ENCODE data around the gene NAPEPLD.
A peak's percentile ranks its signal among the peaks of the same experiment; 100 is the strongest.
"Not testable (repeated sequence)": the region's sequence is repeated elsewhere in the genome, so short reads cannot be mapped to it uniquely, and the experiment has no call there.

NAPEPLD gene

GRCh38 chr7:103106005-103106702 lies 42.7 kb downstream of the NAPEPLD start:
- no peak for DNase-seq

- DNase-seq = no peak
These were observed 47.4 kb downstream of the NAPEPLD start for GRCh38 chr7:103101543-103101942.

GRCh38 chr7:103100348-103100747 lies 48.6 kb downstream of the NAPEPLD start:
- no peak for DNase-seq

- no peak for DNase-seq
These were observed 51.9 kb downstream of the NAPEPLD start for GRCh38 chr7:103097041-103097440.

- DNase-seq = not testable (repeated sequence)
These were observed 53.3 kb downstream of the NAPEPLD start for GRCh38 chr7:103095558-103095957.

GRCh38 chr7:103094102-103094501 lies 54.8 kb downstream of the NAPEPLD start:
- no peak for DNase-seq

- DNase-seq = no peak
These were observed 55.5 kb downstream of the NAPEPLD start for GRCh38 chr7:103093429-103093828.

GRCh38 chr7:103092321-103092720 lies 56.6 kb downstream of the NAPEPLD start:
- DNase-seq = not testable (repeated sequence)

- no peak for DNase-seq
These were observed 65.7 kb downstream of the NAPEPLD start for GRCh38 chr7:103083210-103083609.

GRCh38 chr7:103082497-103082896 lies 66.4 kb downstream of the NAPEPLD start:
- no peak for DNase-seq

- no peak for DNase-seq
These were observed 68.0 kb downstream of the NAPEPLD start for GRCh38 chr7:103080923-103081322.

- DNase-seq = no peak
These were observed 69.1 kb downstream of the NAPEPLD start for GRCh38 chr7:103079836-103080235.

- DNase-seq = not testable (repeated sequence)
These were observed 70.7 kb downstream of the NAPEPLD start for GRCh38 chr7:103078226-103078625.

- DNase-seq = no peak
These were observed 71.6 kb downstream of the NAPEPLD start for GRCh38 chr7:103077318-103077717.

GRCh38 chr7:103076764-103077163 lies 72.1 kb downstream of the NAPEPLD start:
- no peak for DNase-seq

GRCh38 chr7:103075337-103075918 lies 73.5 kb downstream of the NAPEPLD start:
- peak; percentile 68 for DNase-seq

GRCh38 chr7:103074519-103075336 lies 74.2 kb downstream of the NAPEPLD start, which contains the start of the genes ARMC10 and FBXL13:
ARMC10 (plus strand) TSS chr7:103075140; CDS start chr7:103075273, 133 bp downstream.
FBXL13 (minus strand) TSS chr7:103074796.
- DNase-seq = peak; percentile 88

GRCh38 chr7:103073989-103074518 lies 74.8 kb downstream of the NAPEPLD start:
- DNase-seq = no peak

- no peak for DNase-seq
These were observed 77.9 kb downstream of the NAPEPLD start for GRCh38 chr7:103071000-103071399.

- no peak for DNase-seq
These were observed 80.2 kb downstream of the NAPEPLD start for GRCh38 chr7:103068414-103069403.

- DNase-seq = peak; percentile 30
These were observed 83.2 kb downstream of the NAPEPLD start for GRCh38 chr7:103065667-103066066.

- no peak for DNase-seq
These were observed 85.0 kb downstream of the NAPEPLD start for GRCh38 chr7:103063895-103064294.

All from NCI-H1092 (cell line).